GM18517 (cell line): Measurements from ENCODE around the gene TPBGL.

Experiments
- ATAC-seq: cut with Tn5 transposase; IDR thresholded peaks from one replicate; pipeline ENCODE4 v1.9.1; 2021; ENCODE audit warnings: mild to moderate bottlenecking, moderate library complexity; ENCODE audit not compliant: unreplicated experiment

Gene TPBGL

DNA sequence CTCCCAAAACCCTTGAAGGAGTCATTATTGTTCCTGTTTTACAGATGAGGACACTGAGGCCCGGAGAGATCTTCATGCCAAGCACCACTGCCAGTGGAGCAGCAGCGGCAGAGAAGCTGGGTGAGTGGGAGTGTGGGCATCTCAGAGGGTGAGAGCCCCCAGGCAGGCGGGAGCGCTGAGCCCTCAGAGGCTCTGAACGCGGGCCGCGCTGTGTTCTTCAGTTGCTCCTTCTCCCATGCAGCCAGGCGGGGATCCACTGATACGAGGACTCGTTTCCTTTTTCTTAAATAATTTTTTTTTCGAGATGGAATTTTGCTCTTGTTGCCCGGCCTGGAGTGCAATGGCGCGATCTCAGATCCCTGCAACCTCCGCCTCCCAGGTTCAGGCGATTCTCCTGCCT is 47.0 kb downstream of the TPBGL start:
- no peak for ATAC-seq

- no peak for ATAC-seq
These were observed 48.9 kb downstream of the TPBGL start for GRCh38 chr11:75289511-75289760.

- no peak for ATAC-seq
These were observed 49.3 kb downstream of the TPBGL start for GRCh38 chr11:75289919-75290318.

DNA sequence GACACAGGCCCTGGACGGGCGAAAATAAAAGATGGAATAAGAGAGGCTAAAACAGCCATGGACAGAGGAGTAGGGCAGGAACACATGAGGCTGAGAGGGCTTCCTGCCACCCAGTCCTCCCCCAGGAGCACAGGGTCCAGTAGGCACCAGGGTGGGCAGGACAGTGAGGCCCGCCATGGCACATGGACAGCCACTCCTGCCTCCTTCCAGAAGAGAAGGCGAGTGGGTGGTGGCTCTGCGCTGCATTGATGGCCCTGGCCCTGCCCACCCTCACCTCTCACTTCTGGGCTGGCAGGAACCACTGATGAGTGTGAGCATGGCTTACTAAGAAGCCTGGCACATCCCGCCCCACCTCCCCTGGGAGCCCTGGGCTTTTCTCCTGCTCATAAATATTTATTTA is 51.2 kb downstream of the TPBGL start:
- no peak for ATAC-seq

GRCh38 chr11:75292943-75293342 is 52.4 kb downstream of the TPBGL start:
- no peak for ATAC-seq
